AG09309 (cell line): ENCODE data around the gene DLGAP5.

ENCODE experiments used
- DNase-seq: peaks from one replicate; pipeline ENCODE4 v3.0.0-alpha.2; 2010; ENCODE audit warnings: low read depth
- H3K4me3 ChIP-seq: 2 replicates; pipeline ENCODE4 v1.5.1; 2011; ENCODE audit warnings: mild to moderate bottlenecking, low read depth, low read length, moderate library complexity; ENCODE audit not compliant: control insufficient read depth
- CTCF ChIP-seq: IDR thresholded peaks from 2 replicates; pipeline ENCODE4 v1.5.1; 2011; ENCODE audit warnings: mild to moderate bottlenecking, low read depth, low read length, inconsistent platforms; ENCODE audit not compliant: insufficient read depth, control insufficient read depth; ENCODE audit errors: missing control alignments

The DLGAP5 gene

GRCh38 chr14:55188686-55189295 lies 2.6 kb downstream of the DLGAP5 start:
- DNase-seq, result peak; percentile 13
- no peak for TF ChIP-seq CTCF
- H3K4me3 ChIP-seq, result no peak overlapping the region

- TF ChIP-seq CTCF, result no peak
- H3K4me3 ChIP-seq, result no peak overlapping the region
- DNase-seq, result no peak
Observed at GRCh38 chr14:55180434-55180833, 11.0 kb downstream of the DLGAP5 start.

- DNase-seq, result no peak
- no peak for TF ChIP-seq CTCF
- H3K4me3 ChIP-seq, result no peak overlapping the region
Observed at GRCh38 chr14:55180006-55180405, 11.4 kb downstream of the DLGAP5 start.

- TF ChIP-seq CTCF, result no peak
- DNase-seq, result no peak
- no peak overlapping the region for H3K4me3 ChIP-seq
Observed at GRCh38 chr14:55170526-55170925, 20.9 kb downstream of the DLGAP5 start.

- no peak overlapping the region for H3K4me3 ChIP-seq
- peak; percentile 41 for TF ChIP-seq CTCF
- DNase-seq, result peak; percentile 21
Observed at GRCh38 chr14:55160989-55161388, 30.4 kb downstream of the DLGAP5 start.

- TF ChIP-seq CTCF, result no peak
- no peak overlapping the region for H3K4me3 ChIP-seq
- DNase-seq, result no peak
Observed at GRCh38 chr14:55158412-55158811, 33.0 kb downstream of the DLGAP5 start.

- DNase-seq, result no peak
- no peak for TF ChIP-seq CTCF
Observed at GRCh38 chr14:55157080-55157479, 34.3 kb downstream of the DLGAP5 start.

More at GRCh38 chr14:55157080-55157479, 34.3 kb downstream of the DLGAP5 start:
- no peak overlapping the region for H3K4me3 ChIP-seq
